ENCODE measurements around the gene RBM44.

RBM44 gene

DNA sequence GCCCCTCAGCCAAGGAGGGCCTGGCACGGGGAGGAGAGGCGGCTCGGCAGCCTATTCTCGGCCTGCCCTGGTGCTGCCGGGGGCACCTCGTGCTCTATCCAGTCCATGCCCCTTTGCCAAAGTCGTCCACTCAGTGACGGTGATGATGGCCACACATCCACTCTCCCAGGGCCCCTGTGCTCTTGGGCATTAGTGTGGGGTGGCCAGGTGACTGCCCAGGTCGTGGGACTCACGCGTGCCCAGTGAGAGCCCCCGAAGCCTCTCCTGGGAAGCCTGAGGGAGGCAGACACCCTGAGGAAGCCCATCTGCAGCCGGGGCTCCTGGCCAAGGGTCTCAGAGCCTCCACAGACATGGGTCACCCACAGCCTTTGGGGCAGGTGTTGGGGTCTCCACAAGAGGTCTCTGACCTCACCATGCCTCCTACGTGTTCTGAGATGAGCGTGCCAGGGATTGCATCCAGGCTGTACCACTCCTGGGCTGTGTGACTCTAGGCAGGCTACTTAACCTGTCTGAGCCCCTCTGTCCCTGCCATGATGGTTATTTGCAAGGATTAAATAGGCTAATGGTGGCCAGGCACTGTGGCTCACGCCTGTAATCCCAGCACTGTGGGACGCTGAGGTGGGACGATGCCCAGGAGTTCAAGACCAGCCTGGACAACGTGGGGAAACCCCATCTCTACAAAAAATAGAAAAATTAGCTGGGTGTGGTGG is 73.8 kb downstream of the RBM44 start:
- DNase-seq, result no peak

DNA sequence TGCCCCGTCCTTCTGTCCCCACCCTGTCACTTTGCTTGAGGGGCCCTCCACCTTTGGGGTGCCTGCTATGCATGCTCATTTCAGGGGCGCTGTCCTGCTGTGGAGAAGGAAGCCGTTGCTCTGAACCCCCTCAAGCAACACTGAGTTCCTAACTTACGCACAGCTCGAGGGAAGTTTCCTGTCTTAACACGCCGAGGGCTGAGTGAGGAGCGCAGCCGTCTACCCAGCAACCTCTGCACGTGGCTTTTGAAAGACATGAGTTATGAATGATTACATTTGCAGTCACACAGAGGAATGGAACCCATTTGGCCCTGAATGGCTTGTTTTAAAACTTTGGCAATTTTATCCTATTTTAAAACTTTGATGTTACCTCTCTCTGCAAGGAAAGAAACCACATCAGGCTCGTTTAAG is 74.8 kb downstream of the RBM44 start:
- no peak for DNase-seq

DNA sequence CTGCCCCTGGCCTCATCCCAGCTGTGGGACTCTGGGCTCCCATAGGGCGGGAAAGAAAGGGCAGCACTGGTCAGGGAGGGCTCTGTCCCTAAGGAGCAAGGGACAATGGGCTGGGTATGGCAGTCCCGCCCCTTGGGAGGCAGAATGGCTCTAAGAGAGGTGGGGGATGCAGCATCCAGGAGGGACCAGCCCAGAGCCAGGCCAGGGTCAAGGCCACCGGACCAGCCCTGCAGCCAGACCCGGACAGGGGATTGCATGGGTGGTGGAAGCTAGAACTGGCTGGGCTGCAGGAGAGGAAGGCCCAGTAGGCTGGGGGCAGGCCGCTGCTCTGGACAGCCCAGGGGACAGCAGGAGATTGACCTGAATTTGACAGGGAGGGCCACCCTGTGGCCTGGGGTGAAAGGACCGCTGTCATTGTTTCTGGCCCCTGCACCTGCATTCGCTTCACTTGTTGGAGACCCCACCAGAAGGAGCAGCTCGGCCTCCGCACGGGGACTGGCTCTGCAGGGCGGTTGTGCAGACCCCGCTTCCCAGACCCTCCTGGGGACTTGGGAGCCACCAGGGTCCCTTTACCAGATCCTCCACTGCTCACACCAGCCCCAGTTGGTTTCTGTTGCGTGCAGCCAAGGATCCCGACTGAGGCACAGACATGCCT is 75.4 kb downstream of the RBM44 start:
- DNase-seq, result no peak

DNA sequence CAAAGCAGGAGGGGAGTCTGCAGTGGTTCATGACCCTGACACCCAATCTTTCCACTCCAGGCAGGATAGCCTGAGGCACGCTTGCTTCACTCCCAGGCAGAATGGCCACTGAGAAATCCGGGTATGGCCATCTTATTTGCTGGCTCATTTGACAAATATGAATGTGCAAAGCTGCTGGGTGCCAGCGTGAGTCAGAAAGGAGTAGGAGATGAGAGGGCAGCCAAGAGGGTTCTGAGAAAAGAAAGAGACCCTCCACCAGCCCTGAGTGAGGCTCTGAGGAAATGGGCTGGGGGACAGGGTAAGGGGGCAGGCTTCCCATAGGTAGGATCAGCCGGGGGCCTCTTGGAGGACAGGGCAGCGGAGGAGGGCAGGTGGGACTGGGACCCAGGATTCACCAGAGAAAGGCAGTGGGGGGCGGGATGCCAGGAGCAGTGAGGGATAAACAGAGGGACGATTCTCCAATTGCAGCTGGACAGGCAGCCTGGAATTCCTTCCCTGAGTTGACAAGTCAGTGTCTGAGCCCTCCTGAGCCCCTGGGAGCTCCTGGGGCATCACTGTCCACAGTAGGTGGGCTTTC is 76.1 kb downstream of the RBM44 start:
- no peak for DNase-seq

DNA sequence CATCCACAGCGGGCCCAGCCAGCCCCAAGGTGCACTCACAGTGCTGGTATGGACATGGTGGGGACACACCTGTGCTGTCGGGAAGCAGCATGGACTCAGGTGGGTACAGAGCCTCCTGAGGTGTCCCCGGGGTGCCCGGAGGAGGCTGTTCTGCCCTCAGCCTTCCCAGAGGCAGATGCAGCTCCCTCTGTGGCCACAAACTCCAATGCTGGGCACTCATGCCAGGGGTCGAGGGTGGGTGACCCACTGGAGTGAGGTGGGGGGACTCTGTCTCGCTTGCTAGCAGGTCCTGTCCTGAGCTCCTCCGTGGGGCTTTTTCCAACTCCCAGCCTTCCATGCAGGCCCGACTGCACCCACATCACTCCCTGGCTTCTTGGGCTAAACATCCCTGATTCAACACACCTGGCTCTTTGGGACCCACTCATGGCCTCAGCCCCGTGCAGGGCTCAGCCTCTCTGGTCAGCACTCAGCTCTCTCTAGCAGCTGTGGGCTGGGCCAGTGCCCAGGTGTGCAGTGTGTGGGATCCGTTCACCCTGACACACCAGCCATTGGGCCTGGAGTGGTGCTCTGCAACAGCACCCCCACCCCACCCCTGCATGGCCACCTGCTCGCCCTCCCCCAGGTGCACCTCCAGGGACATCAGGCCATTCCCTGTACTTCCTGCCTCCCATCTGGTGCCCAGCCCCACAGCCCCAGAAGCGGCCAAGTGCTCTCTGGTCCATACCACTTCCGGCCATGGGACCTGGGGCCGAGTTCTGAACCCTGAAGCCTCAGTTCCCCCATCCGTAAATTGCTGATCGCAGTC is 76.9 kb downstream of the RBM44 start:
- no peak for DNase-seq

DNA sequence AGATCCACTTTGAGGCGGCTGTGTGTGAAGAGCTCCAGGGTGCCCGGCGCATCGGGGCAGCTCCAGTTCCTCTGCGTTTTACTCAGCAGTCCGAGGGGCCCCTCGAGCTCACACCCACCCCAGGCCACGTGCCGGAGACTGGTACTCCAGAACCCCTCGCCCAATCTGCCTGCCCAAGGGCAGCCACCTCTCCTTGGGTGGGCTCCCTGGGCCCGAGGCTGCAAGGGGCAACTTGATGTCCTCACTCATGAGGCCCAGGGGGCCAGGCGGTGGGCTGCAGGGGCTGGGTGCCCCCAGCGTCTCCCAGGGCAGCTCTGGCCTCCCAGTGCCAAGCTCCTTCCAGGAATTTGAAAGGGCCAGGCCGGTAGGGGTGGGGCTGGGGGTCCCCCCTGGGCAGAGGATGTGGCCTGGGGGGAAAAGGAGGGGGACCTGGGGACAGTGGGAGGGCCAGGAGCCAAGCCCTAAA is 77.5 kb downstream of the RBM44 start:
- no peak for DNase-seq

DNA sequence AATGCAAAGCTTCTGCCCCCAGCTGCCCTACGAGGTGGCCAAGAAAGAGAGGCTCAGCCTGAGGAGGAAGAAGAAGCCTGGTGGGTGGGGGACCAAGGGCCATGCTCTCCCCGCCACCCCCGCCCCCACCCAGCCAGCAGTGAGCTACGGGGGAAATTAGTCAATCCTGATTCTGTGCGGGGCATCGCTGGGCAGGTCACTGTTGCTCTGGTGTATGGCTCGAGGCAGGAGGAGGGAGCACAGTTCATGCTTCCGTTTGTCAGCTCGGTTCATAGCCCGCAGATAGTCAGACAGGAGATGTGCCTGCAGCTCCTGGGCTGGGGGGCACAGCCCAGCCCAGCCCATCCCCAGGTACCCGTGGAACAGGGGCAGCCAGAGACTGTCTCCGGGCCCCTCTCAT is 78.0 kb downstream of the RBM44 start:
- no peak for DNase-seq

DNA sequence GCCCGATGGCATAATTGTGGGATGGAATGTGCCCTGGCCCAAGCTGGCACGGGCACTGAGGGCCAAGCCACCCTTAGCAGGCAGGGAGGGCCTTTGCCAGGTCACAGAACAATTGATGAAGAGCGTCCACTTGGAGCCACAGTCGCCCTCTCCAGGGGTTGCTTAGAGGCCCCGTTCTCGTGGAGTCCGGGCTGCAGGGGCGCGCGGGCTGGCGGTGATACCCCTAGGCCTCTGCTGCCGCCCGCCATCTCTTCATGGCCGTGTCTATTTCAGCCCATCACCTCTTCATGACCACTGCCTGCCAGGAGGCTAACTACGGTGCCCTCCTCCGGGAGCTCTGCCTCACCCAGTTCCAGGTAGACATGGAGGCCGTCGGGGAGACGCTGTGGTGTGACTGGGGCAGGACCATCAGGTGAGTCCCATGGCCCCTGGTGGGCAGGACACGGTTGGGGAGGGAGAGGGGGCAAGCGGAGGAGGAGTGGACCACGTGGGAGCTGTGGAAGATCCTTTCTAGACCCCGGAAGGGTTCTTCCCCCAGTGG is 78.4 kb downstream of the RBM44 start:
- DNase-seq, result no peak

DNA sequence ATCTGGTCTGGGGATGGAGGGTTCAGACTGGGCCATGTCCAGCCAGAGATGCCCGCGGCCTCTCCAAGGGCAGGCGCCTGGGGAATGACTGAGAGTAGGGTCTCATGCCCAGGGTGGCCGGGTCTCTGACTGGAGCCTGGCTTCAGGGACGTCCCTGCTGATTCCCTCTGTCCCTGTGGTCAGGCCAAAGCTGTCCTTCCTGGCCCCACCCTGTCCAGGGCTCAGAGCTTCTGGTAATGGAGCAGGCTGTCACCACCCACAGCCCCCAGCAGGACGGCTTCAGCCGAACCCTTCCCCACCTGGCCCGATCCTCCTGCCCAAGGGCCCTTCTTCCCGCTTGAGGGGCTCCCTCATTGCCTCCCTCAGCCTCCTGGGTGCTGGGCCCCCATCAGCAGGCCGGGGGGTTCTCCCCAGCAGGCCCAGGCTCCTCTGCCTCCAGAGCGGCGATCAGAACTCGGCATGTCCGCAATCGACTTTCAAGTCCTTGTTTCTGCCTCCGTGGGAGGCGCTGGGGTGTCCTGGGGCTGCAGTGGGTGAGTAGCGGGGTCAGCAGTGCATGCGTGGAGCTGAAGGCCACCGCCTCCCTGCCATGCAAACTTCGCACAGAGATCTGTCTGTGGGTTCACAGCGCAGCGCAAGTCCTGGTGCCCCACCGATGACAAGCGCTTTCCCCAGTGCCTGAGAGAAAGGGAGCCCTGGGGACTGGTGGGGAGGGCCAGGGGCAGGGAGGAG is 79.2 kb downstream of the RBM44 start:
- no peak for DNase-seq

DNA sequence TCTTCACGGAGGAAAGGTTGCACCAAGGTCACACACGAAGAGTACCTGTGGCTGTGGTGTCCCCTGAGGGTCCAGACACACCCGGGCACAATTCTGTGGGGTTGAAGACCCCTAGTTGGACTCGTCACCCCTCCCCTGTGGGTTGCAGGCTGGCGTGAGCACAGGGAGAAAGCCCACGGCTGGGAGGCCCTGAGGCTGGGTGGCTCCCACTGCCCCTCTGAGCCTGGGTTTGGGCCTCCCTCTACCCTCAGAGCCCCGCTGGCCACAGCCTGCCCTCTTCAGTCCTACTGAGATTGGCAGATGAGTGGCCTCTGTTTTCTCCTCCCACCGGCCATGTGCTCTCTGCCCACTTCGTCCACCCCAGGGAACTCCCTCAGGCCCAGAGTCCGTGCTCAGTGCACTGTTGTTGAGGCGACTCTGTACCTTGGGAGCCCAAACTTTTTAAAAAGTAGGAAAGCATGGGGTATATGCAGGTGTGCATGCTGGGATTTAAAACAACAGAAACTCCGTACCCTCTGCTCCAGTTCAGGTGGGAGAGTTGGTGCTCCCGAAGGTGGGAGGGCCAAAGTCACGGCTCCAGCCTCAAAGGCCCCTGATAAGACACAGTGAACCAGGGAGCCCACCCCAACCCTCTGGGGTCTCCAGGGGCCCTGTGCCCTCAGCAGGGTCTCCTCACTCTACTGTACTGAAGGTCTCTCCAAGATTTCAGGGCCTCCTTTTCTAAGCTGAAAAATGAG is 79.9 kb downstream of the RBM44 start:
- DNase-seq, result no peak

DNA sequence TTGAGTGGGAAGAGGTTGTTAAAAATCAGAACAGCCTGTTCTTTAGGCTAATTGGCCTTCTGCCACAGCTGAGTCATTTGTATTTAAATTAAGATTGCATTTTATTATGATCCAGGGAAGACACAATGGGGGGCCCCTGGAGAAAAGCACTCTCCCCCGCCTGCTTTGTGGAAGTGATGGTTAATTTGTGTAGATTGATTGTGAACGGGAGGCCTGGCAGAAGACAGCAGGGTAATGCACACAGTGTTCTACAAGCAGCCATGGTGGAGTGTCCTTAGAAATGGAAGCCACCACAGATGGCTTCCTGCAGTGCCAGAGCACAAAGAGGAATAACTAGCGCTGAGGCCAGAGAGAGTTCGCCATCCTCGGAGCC is 80.5 kb downstream of the RBM44 start:
- DNase-seq, result peak; percentile 76

DNA sequence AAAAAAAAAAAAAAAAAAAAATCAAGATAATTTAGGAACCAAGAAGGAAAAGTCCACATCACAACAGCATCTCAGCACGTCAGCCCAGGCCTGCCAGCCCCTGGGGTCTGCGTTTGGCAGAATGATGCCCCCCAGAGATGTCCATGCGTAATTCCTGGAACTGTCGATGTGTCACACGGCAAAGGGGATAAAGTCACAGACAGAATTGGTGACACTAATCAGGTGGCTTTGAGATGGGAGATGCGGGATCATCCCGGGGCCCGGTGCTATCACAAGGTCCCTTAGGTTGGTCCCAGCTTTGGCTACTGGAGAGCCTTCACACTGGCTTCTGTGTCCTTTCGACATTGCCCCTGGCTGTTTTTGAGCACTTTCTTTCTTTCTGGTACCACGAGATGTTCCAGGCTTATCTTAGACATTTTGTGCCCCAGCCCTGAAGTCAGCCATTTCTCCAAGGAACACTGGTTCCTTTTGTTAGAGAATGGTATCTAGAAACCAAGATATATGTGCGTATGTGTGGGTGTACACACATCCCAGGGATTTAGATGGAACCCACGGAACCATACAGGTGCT is 81.5 kb downstream of the RBM44 start:
- no peak for DNase-seq

DNA sequence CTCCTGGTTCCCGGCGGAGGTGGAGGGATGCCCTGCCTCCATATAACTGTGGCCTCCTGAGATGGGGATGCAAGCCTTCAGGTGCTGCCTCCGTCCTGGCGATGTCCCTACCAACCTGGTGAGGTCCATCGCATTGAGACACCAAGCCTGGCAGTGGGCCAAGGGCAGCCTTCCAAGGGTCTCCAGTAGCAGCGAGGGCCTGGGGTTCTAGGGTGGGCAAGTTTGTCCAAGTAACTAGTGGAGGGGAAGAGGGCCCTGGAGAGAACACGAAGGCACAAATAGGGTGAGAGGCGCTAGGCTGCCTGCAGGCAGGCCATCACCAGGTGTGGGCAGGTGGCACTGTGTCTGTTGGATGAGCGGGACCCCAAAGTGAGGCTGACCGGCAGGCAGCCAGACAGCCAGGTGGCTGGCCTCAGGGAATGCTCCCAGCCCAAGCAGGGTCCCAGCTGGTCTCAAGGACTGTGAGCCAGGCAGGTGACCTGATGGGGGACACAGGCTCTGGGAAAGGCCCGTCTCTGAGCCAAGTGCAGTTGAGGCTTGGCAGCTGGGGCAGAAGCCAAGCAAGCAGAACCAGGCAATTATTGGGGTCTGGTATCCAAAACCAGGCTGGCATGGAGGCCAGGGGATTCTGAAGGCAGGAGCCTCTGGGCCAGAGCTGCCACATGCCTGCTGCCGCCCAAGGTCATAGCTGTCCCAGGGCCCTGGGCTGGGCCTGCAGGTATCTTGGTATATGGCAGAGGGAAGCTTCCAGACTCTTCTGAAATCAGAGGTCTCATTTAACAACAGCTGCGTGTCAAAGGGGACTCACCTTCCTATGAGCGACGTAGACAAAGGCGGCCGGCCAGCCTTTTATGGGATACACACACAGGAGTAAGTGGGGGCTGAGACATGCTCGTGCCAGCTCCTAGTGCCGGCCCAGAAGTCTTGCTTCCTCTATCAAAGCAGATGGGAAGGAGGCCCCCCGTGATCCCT is 84.2 kb downstream of the RBM44 start:
- no peak for DNase-seq

DNA sequence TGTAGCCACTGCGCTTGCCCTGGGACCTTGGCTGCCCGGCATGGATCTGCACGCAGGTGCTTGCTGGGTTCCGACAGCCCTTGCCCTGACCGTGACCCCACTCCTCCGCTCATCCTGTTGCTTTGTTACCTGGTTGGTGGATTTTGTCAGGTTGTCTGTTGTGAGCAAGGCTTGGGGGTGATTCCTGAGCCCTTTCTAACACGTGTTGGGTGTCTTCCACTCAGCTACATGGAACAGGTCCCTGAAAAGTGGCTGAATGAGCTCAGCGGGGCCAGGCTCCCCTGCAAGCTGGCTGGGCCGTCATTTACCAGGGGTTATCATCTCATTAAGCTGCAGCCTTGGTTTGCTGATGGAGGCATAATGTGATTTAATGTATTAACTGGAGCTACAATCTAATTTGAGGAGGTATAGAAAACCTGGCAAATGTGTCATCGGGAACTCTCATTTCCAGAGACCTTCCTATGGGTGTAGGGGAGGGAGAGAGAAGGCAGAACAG is 85.4 kb downstream of the RBM44 start:
- DNase-seq, result no peak

DNA sequence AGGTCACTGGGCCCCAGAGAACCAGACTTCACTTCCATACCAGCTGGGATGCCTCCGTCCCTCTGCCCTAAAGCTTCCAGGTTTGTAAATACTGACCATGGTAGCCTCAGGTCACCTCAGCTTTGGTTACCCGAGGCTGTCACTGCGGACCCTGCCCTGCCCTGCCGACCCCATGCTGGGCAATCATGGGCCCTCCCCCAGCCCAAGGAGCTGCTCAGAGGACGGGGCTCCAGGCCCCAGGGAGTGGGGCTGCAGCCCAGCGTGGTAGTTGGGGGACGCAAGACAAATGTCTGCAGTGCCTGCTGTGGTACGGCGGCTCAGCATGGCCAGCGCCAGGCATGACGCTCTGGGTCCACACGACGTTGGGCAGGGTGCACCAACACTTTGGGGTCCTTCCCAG is 86.1 kb downstream of the RBM44 start:
- no peak for DNase-seq

DNA sequence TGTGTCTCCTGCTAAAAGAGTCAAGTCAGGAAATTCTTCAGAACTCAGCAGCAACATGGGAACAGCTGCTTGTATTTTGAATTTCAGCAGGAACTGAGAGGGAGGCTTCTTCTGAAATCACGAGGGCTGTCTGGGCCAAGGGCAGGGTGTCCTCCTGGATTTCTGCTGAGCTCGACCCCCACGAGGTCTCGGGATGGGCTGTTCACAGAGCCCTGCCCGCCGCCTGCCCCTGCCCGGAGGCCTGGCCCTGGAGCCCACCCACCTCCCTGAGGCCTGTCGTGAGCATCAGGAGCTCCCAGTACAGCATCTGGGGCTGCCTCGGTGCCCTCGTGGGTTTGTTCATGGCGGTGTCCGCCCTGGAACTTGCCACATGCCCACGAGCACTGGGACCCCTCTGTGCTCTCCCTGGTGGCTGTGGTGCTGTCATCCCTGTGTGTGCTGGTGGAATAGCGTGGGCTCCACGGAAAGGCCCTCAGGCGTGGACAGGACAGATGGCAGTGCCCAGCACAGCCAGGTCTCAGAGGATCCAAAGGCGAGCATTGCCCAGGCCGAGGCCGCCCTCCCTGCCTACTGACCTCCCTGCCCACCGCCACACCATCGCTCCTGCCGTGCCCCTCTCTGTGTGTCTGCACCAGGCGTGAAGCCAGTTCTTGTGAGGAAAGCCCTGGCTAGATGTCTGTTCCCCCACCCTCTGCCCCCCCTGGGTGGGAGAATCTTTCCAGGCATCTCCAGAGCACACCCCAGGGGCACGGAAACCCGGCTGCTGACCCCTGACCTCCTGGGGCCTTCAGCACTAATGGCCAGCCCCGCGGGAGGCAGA is 86.7 kb downstream of the RBM44 start:
- no peak for DNase-seq

DNA sequence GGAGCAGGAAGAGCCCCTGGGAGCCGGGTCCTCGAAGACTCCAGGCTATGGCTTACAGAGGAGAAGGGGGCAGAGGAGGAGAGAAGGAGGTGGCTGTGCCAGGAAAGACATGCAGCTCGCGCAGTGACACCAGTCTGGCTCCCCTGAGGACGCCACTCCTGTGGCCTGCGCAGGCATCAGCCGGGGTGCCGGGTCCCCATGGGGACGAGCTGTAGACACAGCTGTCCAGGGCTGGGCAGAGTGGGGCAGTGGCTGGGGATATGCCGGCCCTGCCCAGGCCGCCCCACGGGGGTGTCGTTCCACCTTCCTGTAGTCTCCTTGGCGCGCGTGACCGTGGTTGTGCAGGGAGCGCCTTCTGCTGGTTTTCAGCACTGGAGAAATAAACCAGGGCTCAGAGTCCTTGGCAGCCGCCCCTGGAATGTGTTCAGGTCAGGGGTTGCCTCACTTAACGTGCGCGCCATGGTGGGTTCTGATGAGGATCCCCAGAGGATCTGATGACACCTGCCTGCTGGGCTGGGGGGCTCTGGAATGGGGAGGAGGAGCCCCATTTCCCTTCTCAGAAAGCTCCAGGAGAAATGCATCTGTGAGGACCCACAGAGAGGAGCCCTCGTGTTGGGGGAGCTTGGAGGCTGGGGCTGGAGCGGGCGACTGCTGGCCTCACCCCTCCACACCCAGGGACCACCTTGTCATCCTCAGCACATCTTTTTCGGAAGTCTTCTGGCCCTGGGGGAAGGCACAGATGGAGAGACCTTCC is 87.5 kb downstream of the RBM44 start:
- DNase-seq, result peak; percentile 27
